ENCODE data around the gene USB1.

The USB1 gene

DNA sequence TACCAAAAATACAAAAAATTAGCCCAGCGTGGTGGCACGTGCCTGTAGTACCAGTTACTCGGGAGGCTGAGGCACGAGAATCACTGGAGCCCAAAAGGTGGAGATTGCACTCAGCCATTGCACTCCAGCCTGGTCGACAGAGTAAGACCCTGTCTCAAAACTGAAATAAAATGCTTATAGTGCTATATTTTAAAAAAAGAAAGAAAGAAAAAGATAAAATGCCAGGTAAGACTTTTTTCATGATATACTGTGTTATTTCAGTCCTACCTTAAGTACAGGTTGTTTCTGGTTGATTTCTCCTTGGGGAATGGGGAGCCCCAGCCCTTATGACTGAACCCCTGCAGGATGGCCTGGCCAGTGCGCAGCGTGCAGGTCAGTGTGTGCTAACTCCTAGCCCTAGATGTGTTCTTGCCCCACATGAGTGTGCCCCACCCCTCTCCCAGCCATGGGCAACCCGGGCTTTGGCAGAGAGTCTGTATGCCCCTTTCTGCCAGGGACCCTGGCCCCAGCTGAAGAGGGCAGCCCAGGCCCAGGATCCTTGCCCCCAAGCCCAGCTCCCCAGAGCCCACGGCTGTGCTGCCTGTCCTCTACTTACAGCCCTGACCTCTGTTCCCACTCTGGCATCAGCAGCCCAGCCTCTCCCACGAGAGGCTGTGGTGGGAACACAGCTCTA is 31.6 kb upstream of the USB1 start:
- TF ChIP-seq, protein P1, sequence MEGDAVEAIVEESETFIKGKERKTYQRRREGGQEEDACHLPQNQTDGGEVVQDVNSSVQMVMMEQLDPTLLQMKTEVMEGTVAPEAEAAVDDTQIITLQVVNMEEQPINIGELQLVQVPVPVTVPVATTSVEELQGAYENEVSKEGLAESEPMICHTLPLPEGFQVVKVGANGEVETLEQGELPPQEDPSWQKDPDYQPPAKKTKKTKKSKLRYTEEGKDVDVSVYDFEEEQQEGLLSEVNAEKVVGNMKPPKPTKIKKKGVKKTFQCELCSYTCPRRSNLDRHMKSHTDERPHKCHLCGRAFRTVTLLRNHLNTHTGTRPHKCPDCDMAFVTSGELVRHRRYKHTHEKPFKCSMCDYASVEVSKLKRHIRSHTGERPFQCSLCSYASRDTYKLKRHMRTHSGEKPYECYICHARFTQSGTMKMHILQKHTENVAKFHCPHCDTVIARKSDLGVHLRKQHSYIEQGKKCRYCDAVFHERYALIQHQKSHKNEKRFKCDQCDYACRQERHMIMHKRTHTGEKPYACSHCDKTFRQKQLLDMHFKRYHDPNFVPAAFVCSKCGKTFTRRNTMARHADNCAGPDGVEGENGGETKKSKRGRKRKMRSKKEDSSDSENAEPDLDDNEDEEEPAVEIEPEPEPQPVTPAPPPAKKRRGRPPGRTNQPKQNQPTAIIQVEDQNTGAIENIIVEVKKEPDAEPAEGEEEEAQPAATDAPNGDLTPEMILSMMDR (conservative IDR thresholded peaks at IDR 0.05; ENCODE audit: low read depth, low read length) = no peak

DNA sequence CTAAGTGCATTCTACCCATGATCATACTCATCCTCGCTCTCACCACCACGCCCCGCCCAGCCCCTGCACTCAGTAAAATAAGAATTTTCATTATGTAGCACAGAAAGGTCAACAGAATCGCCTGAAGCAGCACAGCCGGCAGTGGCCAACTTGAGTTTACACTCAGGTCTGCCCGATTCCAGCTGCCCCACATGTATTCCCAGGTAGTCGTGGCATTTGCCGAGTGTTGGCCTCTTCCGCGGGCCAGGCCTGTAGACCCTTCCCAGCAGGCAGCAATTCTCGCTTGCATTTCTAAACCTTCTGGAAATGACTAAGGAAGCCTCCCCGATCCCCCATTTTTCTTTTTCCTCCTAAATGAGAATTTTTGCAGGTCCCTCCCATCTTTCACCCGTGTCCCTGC is 30.9 kb upstream of the USB1 start:
- no peak for DNase-seq (ENCODE audit: low read depth)
- no peak overlapping the region for H3K4me3 ChIP-seq (ENCODE audit: low read depth, low read length)
- TF ChIP-seq, protein P1 (conservative IDR thresholded peaks at IDR 0.05; ENCODE audit: low read depth, low read length) = no peak

More for the DNA sequence above, 31.6 kb upstream of the USB1 start:
- H3K4me3 ChIP-seq (ENCODE audit: low read depth, low read length) = no peak overlapping the region
- DNase-seq (ENCODE audit: low read depth) = no peak

DNA sequence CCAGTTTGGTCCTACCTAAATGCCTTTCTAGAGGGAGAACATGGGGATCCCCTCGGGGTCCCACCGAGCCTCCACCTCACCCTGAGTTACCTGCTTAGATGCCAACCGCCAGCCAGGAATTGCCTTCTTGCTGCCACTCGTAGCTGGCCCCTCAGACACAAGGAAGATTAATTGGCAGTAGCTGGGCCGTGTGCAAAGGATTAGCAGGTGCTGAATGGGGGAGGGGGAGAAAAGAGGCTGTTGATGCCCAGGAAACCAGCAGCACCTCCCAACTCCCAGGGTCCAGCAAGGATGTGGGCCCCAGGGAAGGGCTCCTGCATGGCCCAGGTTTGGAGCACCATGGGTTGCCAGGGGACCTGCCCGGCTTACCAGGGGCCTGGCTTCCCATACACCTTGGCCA is 30.2 kb upstream of the USB1 start, which contains the start of gene CNGB1:
Gene CNGB1 (minus strand): TSS at position 159 of the 400 bp plus-strand sequence. CDS start 3,842 bp downstream, outside the sequence.
- H3K4me3 ChIP-seq (ENCODE audit: low read depth, low read length) = no peak within 1 kb of the TSS
- TF ChIP-seq, protein P1 (conservative IDR thresholded peaks at IDR 0.05; ENCODE audit: low read depth, low read length) = no peak
- DNase-seq (ENCODE audit: low read depth) = no peak

DNA sequence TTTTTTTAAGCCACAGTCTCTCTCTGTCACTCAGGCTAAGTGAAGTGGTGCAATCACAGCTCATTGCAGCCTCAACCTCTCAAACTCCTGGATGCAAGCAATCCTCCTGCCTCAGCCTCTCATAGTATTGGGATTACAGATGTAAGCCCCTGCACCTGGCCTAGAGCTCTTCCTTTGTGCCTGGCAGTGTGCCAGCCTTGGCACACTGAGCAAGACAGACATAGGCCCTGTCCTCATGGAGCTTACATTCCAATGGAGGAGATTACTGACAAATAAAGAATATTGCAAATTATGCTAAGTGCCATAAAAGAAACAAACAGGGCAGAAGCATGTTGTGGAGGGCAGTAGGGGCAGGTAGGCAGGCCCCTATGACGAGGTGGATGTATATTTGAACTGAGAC is 29.4 kb upstream of the USB1 start:
- TF ChIP-seq, protein P1 (conservative IDR thresholded peaks at IDR 0.05; ENCODE audit: low read depth, low read length) = no peak
- H3K4me3 ChIP-seq (ENCODE audit: low read depth, low read length) = no peak overlapping the region
- DNase-seq (ENCODE audit: low read depth) = no peak

DNA sequence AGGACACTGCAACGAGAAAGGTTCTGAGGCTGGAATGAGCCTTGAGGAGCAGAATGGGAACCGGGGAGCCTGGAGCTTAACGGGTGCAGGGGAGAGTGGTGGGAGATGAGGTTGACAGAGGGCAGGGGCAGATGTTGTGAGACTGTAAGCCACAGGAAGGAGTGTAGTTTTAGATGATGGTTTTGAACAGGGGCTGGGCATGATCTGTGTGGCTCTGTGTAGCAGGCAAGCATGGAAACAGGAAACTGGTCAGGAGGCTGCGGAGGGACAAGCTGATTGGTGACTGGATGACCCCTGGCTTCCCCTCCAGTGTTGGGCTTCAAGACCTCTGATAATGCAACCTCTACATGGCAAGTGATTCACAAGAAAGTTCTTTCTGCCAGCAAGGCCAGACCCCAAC is 28.9 kb upstream of the USB1 start:
- TF ChIP-seq, protein P1 (conservative IDR thresholded peaks at IDR 0.05; ENCODE audit: low read depth, low read length) = no peak
- no peak overlapping the region for H3K4me3 ChIP-seq (ENCODE audit: low read depth, low read length)
- no peak for DNase-seq (ENCODE audit: low read depth)

DNA sequence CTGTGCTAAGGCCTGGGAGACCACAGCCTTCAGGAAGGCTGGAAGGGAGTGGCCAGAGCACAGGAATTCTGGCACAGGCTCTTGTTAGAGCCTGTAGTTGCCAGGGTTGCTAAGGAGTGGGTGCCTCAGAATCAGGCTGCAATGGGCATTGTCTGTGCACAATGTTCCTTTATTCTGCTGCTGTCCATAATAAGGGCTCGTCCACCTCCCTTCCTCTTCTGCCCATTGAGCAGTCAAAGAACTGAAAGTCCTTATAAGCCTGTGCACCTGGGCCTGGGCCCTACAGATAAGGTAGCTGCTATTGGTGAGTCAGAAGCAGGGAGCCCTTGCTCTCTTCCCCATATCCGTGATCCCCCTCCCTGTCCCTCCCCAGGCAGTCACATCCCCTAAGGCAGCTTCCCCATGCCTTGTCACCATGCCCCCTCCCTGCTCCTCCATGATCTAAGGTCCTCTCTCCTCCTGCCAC is 24.8 kb upstream of the USB1 start:
- H3K4me3 ChIP-seq (ENCODE audit: low read depth, low read length) = no peak overlapping the region
- TF ChIP-seq, protein P1 (conservative IDR thresholded peaks at IDR 0.05; ENCODE audit: low read depth, low read length) = no peak
- DNase-seq (ENCODE audit: low read depth) = peak; percentile 5

Measured in choroid plexus epithelial cell (primary cell).